ENCODE results near the gene USP7. TPM values are rescaled to one million over a fixed set of nuclear protein-coding genes. Genes with fewer than 3 reads are reported as not detected.

Gene USP7
- total and polyA plus RNA-seq, 3 donors from 2014 or later = 159 to 173 (median 172) TPM

GRCh38 chr16:8894736-8895334 is 68.9 kb downstream of the USP7 start:
- H3K27me3 ChIP-seq = no peaks in the 10 kb centered on the region
- no peak for TF ChIP-seq CTCF (IDR thresholded peaks at IDR 0.05)
- no peak for TF ChIP-seq POLR2A (IDR thresholded peaks at IDR 0.05)
- intact Hi-C loops (cut with DNase I; ENCODE audit: low total_unique reads) = no loop called here
- H3K4me3 ChIP-seq = no peak overlapping the region
- H3K27ac ChIP-seq = no peak overlapping the region
- 95% methylated on average over 18 to 21 of the region's 21 CpGs for WGBS, 2 donors
- H3K36me3 ChIP-seq (ENCODE audit: low read depth, missing control alignments) = no peaks in the 10 kb centered on the region
- H3K4me1 ChIP-seq = peaks cover 22% of the 10 kb centered on the region
- no peaks in the 10 kb centered on the region for H3K9me3 ChIP-seq
- DNase-seq = no peak

DNA sequence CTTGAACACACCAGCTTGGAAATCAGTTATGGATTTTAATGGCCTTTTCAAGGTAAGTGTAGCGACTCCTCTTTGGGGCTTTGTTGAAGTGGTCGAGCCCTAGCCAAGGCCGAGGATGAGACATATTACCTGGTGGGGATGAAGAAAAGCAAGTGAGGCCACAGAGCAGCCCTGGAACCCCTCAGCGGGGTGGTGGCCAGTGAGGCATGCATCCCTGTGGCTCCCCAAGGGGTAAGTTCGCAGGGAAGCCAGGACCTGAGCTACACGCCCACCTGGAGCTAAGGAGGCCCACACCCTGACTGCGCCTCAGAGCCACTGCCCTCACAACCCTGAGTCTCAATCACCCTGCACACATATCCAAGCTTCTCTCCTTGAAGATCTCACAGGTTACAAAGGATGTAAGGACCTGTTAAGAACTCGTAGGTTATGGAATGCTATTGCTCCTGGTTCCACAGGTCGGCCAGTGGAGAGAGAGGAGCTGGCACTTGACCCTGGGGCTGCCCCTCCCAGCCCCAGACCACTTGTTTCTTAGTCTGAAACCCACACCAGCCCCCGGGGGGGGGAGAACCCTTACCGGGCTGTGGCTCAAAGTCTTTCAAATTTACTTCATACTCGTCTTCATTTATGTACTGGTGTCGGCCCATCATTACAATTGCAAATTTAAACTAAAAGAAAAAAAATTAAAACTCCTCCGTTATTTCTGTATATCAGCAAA is 69.6 kb downstream of the USP7 start:
- Histone ChIP-seq H3K27me3 (no peaks in the 10 kb centered on the region), H3K27ac (no peak overlapping the region), H3K36me3 (ENCODE audit: low read depth, missing control alignments) (no peaks in the 10 kb centered on the region), H3K4me3 (no peak overlapping the region), H3K9me3 (no peaks in the 10 kb centered on the region), H3K4me1 (peaks cover 22% of the 10 kb centered on the region)
- intact Hi-C loops (cut with DNase I; ENCODE audit: low total_unique reads) = no loop called here
- no peak for DNase-seq
- WGBS, 2 donors = 80 to 85% methylated on average over 14 of the region's 14 CpGs
- TF ChIP-seq CTCF (IDR thresholded peaks at IDR 0.05) (no peak), POLR2A (IDR thresholded peaks at IDR 0.05) (no peak)

GRCh38 chr16:8893426-8893825 is 70.3 kb downstream of the USP7 start:
- H3K27me3 ChIP-seq = no peaks in the 10 kb centered on the region
- no peak overlapping the region for H3K27ac ChIP-seq
- TF ChIP-seq POLR2A (IDR thresholded peaks at IDR 0.05) (no peak), CTCF (IDR thresholded peaks at IDR 0.05) (no peak)
- H3K36me3 ChIP-seq (ENCODE audit: low read depth, missing control alignments) = no peaks in the 10 kb centered on the region
- no peaks in the 10 kb centered on the region for H3K9me3 ChIP-seq
- intact Hi-C loops (cut with DNase I; ENCODE audit: low total_unique reads) = no loop called here
- H3K4me1 ChIP-seq = peaks cover 22% of the 10 kb centered on the region
- no peak for DNase-seq
- H3K4me3 ChIP-seq = no peak overlapping the region
- 49 to 57% methylated on average over 9 of the region's 9 CpGs for whole genome bisulfite sequencing, 2 donors

DNA sequence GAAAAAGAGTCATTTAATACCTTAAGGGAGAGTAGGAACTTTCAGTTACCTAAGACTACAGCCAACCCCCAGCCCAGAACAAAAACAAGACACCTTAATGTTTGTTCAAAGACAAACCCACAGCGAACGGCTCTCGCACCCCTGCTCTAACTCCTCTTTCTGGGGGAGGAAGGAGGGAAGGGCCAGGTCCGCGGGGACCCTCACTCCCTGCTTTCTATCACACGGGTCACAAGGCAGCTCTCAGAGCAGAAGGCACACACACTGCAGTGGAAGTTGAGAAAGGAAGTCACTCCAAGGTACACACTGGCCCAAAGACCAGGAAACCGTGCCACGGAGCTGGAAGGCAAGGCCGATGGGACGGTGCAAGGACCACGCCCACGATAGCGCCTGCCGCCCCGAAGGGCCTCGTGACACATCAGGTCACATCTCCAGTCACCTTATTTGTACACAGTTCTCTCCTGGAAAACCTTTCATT is 71.6 kb downstream of the USP7 start:
- Histone ChIP-seq H3K4me3 (no peak overlapping the region), H3K4me1 (peaks cover 27% of the 10 kb centered on the region), H3K27me3 (no peaks in the 10 kb centered on the region), H3K36me3 (ENCODE audit: low read depth, missing control alignments) (no peaks in the 10 kb centered on the region), H3K9me3 (no peaks in the 10 kb centered on the region), H3K27ac (peak overlapping the region; percentile 53 to 81)
- whole genome bisulfite sequencing, 2 donors = 35 to 63% methylated on average over 16 of the region's 16 CpGs
- peak; percentile 71 for DNase-seq
- intact Hi-C loops (cut with DNase I; ENCODE audit: low total_unique reads) = no loop called here
- no peak for TF ChIP-seq POLR2A (IDR thresholded peaks at IDR 0.05)
- no peak for TF ChIP-seq CTCF (IDR thresholded peaks at IDR 0.05)

Measured in testis (tissue), 3 donors.